T follicular helper cell (primary cell): ENCODE results near the gene DENND1A.

Source experiments
- DNase-seq: peaks from one replicate; pipeline ENCODE4 v3.0.0-alpha.2; 2020; ENCODE audit warnings: low read depth

The DENND1A gene

GRCh38 chr9:123725389-123725788 lies 204.5 kb downstream of the DENND1A start:
- no peak for DNase-seq

- DNase-seq, result no peak
Measured at GRCh38 chr9:123724211-123724796, 205.6 kb downstream of the DENND1A start.

- DNase-seq, result no peak
Measured at GRCh38 chr9:123723135-123723875, 206.6 kb downstream of the DENND1A start.

GRCh38 chr9:123722378-123722777 lies 207.5 kb downstream of the DENND1A start:
- DNase-seq, result no peak

- no peak for DNase-seq
Measured at GRCh38 chr9:123718188-123718587, 211.7 kb downstream of the DENND1A start.

- DNase-seq, result no peak
Measured at GRCh38 chr9:123717581-123718175, 212.2 kb downstream of the DENND1A start.

- DNase-seq, result no peak
Measured at GRCh38 chr9:123716339-123716945, 213.5 kb downstream of the DENND1A start.

GRCh38 chr9:123715258-123715657 lies 214.7 kb downstream of the DENND1A start:
- DNase-seq, result no peak

- no peak for DNase-seq
Measured at GRCh38 chr9:123713282-123713681, 216.6 kb downstream of the DENND1A start.

- DNase-seq, result no peak
Measured at GRCh38 chr9:123712399-123712798, 217.5 kb downstream of the DENND1A start.

- no peak for DNase-seq
Measured at GRCh38 chr9:123710299-123710698, 219.6 kb downstream of the DENND1A start.

GRCh38 chr9:123702483-123702882 lies 227.4 kb downstream of the DENND1A start:
- DNase-seq, result no peak

- no peak for DNase-seq
Measured at GRCh38 chr9:123697686-123698085, 232.2 kb downstream of the DENND1A start.

GRCh38 chr9:123696476-123696875 lies 233.4 kb downstream of the DENND1A start:
- DNase-seq, result no peak

GRCh38 chr9:123695386-123695785 lies 234.5 kb downstream of the DENND1A start:
- no peak for DNase-seq

- no peak for DNase-seq
Measured at GRCh38 chr9:123691765-123692303, 238.1 kb downstream of the DENND1A start.

- DNase-seq, result no peak
Measured at GRCh38 chr9:123689701-123690428, 240.1 kb downstream of the DENND1A start.

GRCh38 chr9:123687246-123687751 lies 242.6 kb downstream of the DENND1A start:
- DNase-seq, result no peak

- DNase-seq, result no peak
Measured at GRCh38 chr9:123686829-123687192, 243.1 kb downstream of the DENND1A start.

GRCh38 chr9:123686131-123686828 lies 243.6 kb downstream of the DENND1A start:
- no peak for DNase-seq

- DNase-seq, result no peak
Measured at GRCh38 chr9:123685489-123686083, 244.3 kb downstream of the DENND1A start.
